ENCODE data around the gene OTOF. TPM values are rescaled to one million over a fixed set of nuclear protein-coding genes. Genes with fewer than 3 reads are reported as not detected.
A peak's percentile ranks its signal among the peaks of the same experiment; 100 is the strongest.

The OTOF gene
- total RNA-seq, 1 experiment from 2014 or later, result 0.26 TPM

DNA sequence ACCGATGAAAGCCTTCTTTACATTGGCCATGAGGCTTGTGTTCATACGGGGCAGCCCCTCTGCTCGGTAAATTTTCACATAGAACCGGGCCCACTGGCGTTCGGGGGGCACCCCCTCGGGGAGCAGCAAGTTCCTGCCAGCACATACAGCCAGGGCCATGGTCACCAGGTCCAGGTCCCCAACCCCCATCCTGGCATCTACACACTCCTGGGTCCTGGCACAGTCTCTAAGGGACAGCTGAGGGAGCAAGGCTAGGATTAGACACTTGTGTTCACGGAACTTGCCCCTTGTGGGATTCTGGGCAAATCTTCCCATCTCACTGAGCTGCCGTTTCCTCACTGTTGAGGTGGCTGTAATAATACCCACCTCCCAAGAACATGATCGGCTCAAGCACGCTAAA, 5.6 kb upstream of the OTOF start:
- Mint-ChIP-seq H3K27ac (no peak overlapping the region), H3K27me3 (ENCODE audit: low read depth) (no peaks in the 10 kb centered on the region), H3K9me3 (no peaks in the 10 kb centered on the region), H3K4me3 (no peak overlapping the region), H3K4me1 (no peaks in the 10 kb centered on the region), H3K36me3 (no peaks in the 10 kb centered on the region)
- ATAC-seq, result no peak
- DNase-seq (ENCODE audit: low spot score), result no peak
- TF ChIP-seq NR2C2 (CRISPR knock-in tag; IDR thresholded peaks at IDR 0.05) (no peak), TP53 (CRISPR knock-in tag; IDR thresholded peaks at IDR 0.05) (no peak), ATF1 (CRISPR knock-in tag; IDR thresholded peaks at IDR 0.05) (no peak), MYBL2 (CRISPR knock-in tag; IDR thresholded peaks at IDR 0.05) (no peak), CREB1 (CRISPR knock-in tag; IDR thresholded peaks at IDR 0.05) (no peak), FOXP1 (CRISPR knock-in tag; IDR thresholded peaks at IDR 0.05; ENCODE audit: borderline replicate concordance) (no peak), SP1 (CRISPR knock-in tag; conservative IDR thresholded peaks at IDR 0.05) (no peak), GTF2I (CRISPR knock-in tag; conservative IDR thresholded peaks at IDR 0.05) (no peak), ZMAT4 (CRISPR knock-in tag; IDR thresholded peaks at IDR 0.05) (no peak), RORB (CRISPR knock-in tag; IDR thresholded peaks at IDR 0.05) (no peak)
- TF ChIP-seq, protein P1, sequence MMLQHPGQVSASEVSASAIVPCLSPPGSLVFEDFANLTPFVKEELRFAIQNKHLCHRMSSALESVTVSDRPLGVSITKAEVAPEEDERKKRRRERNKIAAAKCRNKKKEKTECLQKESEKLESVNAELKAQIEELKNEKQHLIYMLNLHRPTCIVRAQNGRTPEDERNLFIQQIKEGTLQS (CRISPR knock-in tag; conservative IDR thresholded peaks at IDR 0.05), result no peak
- TF ChIP-seq, protein P2, sequence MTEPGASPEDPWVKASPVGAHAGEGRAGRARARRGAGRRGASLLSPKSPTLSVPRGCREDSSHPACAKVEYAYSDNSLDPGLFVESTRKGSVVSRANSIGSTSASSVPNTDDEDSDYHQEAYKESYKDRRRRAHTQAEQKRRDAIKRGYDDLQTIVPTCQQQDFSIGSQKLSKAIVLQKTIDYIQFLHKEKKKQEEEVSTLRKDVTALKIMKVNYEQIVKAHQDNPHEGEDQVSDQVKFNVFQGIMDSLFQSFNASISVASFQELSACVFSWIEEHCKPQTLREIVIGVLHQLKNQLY (CRISPR knock-in tag; IDR thresholded peaks at IDR 0.05), result no peak
- POLR2A ChIA-PET, result no interaction called here
- CTCF ChIA-PET, result no interaction called here

- Mint-ChIP-seq H3K27ac (peak overlapping the region; percentile 21; the same call in 1 of the 2 replicates), H3K4me1 (no peaks in the 10 kb centered on the region), H3K9me3 (no peaks in the 10 kb centered on the region), H3K36me3 (no peaks in the 10 kb centered on the region), H3K4me3 (no peak overlapping the region), H3K27me3 (ENCODE audit: low read depth) (no peaks in the 10 kb centered on the region)
- DNase-seq (ENCODE audit: low spot score), result no peak
- ChIA-PET POLR2A (no interaction called here), CTCF (no interaction called here)
- TF ChIP-seq JAZF1 (CRISPR knock-in tag; IDR thresholded peaks at IDR 0.05), result no peak
- TF ChIP-seq GABPB1 (CRISPR knock-in tag; IDR thresholded peaks at IDR 0.05), result no peak
- no peak for TF ChIP-seq CBFB (CRISPR knock-in tag; IDR thresholded peaks at IDR 0.05; ENCODE audit: low read depth)
- no peak for TF ChIP-seq HMGA2 (CRISPR knock-in tag; IDR thresholded peaks at IDR 0.05)
- TF ChIP-seq NR2C2 (CRISPR knock-in tag; IDR thresholded peaks at IDR 0.05), result no peak
- TF ChIP-seq ZNF281 (CRISPR knock-in tag; IDR thresholded peaks at IDR 0.05), result no peak
- TF ChIP-seq PRDM15 (CRISPR knock-in tag; IDR thresholded peaks at IDR 0.05), result no peak
- TF ChIP-seq ZNF121 (CRISPR knock-in tag; IDR thresholded peaks at IDR 0.05), result no peak
- TF ChIP-seq ZBTB21 (CRISPR knock-in tag; IDR thresholded peaks at IDR 0.05; ENCODE audit: borderline replicate concordance), result no peak
- no peak for TF ChIP-seq ATF6 (CRISPR knock-in tag; IDR thresholded peaks at IDR 0.05)
- no peak for TF ChIP-seq ELF4 (CRISPR knock-in tag; IDR thresholded peaks at IDR 0.05; ENCODE audit: low read depth)
- ATAC-seq, result no peak
Measured at GRCh38 chr2:26483027-26483326, 5.1 kb upstream of the OTOF start.
